ENCODE measurements around the gene SEMA7A. TPM values are rescaled to one million over a fixed set of nuclear protein-coding genes. Genes with fewer than 3 reads are reported as not detected.

Gene SEMA7A
- total RNA-seq, 4 donors from 2014 or later: 1.2 to 7.6 (median 3.4) TPM

DNA sequence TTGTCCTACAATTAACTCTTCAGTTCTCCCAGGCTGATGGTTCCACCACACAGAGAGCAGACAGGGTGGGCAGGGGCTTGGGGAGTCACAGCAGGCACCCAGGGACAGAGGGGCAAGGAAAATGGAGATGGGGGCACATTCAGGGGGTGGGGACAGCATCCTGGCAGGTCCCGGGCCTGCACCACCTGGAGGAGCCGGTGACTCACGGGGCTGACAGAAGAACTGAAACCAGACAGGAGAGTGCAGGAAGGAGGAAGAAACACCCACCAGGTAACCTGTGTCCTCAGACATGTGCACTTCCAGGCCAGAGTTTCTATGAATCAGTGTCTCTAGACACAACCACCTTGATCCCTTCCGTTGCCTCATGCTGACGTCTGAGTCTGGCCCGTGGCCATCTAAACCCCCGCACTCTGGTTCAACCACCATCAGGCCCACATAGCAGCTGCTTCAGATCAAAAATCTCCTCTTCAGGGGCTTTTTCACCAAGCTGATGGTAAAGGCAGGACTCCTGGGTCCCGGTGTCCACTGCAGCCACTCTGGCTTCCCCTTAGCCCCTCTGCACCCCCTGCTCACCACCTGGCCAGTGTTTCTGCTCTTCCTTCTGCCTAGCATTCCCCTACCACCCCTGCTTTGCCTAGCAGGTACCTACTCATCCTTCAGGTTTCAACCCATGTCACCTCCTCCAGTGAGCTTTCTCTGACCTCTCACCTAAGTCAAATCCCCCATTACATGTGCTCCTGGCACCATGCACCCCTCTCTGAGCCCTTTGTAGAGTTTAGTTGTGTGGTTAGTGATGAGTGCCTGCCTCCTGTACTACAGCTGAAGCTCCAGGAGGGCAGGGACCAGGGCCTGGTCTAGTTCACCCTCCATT lies 49.8 kb downstream of the SEMA7A start:
- TF ChIP-seq, protein P1, sequence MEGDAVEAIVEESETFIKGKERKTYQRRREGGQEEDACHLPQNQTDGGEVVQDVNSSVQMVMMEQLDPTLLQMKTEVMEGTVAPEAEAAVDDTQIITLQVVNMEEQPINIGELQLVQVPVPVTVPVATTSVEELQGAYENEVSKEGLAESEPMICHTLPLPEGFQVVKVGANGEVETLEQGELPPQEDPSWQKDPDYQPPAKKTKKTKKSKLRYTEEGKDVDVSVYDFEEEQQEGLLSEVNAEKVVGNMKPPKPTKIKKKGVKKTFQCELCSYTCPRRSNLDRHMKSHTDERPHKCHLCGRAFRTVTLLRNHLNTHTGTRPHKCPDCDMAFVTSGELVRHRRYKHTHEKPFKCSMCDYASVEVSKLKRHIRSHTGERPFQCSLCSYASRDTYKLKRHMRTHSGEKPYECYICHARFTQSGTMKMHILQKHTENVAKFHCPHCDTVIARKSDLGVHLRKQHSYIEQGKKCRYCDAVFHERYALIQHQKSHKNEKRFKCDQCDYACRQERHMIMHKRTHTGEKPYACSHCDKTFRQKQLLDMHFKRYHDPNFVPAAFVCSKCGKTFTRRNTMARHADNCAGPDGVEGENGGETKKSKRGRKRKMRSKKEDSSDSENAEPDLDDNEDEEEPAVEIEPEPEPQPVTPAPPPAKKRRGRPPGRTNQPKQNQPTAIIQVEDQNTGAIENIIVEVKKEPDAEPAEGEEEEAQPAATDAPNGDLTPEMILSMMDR (IDR thresholded peaks at IDR 0.05): no peak
- no peak for DNase-seq (ENCODE audit: low spot score)
- ATAC-seq (ENCODE audit: low FRiP score): no peak

DNA sequence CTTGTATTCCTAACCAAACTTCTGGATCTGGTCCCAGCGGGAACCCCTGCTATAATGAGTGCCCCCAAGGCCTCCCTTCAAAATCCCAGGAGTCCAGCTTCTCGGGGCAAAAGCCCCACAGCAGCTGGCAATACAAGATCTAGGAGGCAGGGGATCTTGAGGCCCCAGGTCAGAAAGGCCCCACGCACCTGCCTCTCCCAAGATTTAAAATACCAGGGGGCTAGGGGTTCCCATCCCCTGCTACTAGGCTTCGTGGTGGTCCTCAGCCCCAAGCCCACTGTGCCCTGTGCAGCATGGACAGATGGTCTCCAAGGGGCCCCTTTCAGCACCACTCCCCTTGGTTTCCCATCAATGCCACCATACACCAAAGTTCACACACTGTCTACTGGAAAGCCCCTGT lies 50.5 kb downstream of the SEMA7A start:
- DNase-seq (ENCODE audit: low spot score) (no peak), ATAC-seq (ENCODE audit: low FRiP score) (no peak)
- TF ChIP-seq, protein P1 (IDR thresholded peaks at IDR 0.05): no peak

DNA sequence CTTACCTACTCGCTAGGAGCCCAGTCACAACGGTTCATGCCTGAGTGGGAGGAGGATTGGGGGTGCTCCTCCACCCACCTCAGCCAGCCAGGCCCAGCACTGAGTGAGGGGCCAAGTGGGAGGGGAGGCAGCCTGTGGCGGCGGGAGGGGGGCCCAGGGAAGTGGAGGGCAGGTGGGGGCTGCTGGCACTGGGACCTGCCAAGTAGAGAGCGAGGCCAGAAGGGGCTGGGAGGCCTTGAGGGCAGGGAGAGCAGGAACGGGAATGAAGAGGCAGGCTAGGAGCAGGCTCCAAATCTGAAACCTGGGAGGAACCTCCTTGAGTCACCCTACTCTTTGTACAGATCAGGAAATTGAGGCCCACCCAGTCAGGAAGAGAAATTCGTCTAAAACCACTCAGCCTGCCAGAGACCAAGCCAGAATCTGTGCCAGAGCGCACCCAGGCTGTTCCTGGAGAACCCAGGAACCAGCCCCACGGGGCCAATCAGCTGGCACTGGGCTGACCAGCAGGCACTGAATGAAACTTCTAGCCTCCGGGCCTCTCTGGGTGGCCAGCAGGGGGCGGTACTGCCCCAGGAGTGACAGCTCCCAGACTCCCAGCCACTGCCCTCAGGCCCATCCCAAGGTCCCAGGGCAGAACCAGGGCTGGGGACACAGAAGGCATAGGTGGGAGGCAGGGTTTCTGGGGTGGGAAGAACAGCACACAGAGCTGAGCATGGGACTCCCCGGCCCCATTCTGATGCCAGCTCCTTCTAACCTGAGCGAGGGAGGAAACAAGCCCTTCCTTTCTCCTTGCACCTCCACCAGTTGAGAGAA lies 51.5 kb downstream of the SEMA7A start:
- TF ChIP-seq, protein P1 (IDR thresholded peaks at IDR 0.05): peak in 2 of 3 donors; percentile 86 to 90
- ATAC-seq (ENCODE audit: low FRiP score) (peak; percentile 84), DNase-seq (ENCODE audit: low spot score) (peak; percentile 83)

DNA sequence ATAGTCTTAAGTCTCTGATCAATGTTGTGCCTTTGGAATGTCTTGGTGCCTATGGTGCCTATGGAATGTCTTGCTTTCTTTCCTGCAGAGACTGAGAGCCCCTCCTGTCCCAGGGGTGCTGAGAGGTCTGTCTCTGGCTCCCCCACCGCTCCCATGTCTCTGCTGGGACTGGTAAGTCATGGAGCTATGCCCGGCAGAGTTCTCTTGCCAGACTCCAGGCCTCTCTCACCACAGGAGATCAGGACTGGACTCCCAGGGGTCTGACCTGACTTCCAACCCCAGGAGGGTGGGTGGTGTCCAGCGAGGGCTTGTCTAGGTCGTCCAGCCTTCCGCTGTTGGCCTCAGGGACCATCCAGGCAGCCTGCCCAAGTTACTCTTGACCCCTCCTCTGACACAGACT lies 52.3 kb downstream of the SEMA7A start:
- TF ChIP-seq, protein P1 (IDR thresholded peaks at IDR 0.05): no peak
- DNase-seq (ENCODE audit: low spot score) (no peak), ATAC-seq (ENCODE audit: low FRiP score) (peak; percentile 10)

DNA sequence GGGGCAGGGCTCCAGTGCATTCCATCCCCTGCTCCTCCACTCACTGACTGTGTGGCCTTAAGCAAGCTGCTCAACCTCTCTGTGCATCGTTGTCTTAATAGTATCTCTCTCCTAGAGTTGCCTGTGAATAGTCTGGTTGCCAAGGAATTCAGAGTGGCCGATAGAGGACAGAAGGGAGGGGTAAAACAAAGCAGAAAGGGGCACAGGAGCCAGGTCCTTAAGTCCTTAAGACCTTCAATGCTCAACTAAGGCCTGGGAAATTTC lies 52.6 kb downstream of the SEMA7A start:
- TF ChIP-seq, protein P1 (IDR thresholded peaks at IDR 0.05): no peak
- no peak for DNase-seq (ENCODE audit: low spot score)
- no peak for ATAC-seq (ENCODE audit: low FRiP score)

DNA sequence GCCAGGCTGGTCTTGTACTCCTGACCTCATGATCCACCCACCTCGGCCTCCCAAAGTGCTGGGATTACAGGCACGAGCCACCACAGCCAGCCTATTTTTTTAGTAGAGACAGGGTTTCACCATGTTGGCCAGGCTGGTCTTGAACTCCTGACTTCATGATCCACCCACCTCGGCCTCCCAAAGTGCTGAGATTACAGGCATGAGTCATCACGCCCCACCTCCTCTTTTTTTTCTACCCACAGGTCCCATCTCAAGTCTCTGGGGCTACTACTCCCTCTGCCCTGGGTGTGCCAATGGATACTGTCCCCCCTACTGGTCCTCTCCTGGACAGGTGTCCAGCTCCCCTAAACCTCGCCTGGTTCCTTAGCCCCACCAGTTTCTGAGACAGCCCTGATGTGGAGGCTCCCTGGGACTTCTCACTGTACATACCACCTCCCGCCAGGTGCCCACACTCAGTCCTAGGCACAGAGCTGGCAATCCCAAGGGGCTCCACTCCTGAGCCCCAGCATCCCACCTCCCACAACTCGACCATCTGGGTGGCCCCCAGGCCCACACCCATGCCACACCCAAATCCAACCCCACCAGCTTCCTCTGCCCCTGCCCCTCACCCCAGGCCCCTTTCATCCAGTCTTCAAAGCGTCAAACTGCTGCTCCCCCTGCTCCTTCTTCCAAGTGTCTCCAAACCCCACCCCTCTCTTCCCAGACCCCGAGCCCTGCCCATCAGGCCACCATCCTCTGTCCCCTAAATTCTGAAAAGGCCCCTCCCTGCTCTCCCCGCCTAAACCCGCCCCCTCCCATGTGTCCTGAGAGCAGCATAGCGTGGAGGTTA lies 53.2 kb downstream of the SEMA7A start:
- TF ChIP-seq, protein P1 (IDR thresholded peaks at IDR 0.05): no peak
- DNase-seq (ENCODE audit: low spot score) (no peak), ATAC-seq (ENCODE audit: low FRiP score) (no peak)
